IMR-90 (cell line): ENCODE data around the gene CRIM1. TPM values are rescaled to one million over a fixed set of nuclear protein-coding genes. Genes with fewer than 3 reads are reported as not detected.

Experiments used
- ATAC-seq: fragments of 200-7000 bp; cut with Tn5 transposase; 2 replicates; pipeline ENCODE4 v1.9.1; 2020; ENCODE audit warnings: low read depth, mild to moderate bottlenecking, moderate library complexity
- BruUV-seq: library from RNA; stranded (reverse); fragments of 400-500 nt; replicated peaks from 2 replicates; lab custom pipeline; 2021; lab: Mats Ljungman, UMichigan
- CTCF ChIA-PET: fragments of 300-600 bp; formaldehyde crosslinking; extraction: SDS; loops from one replicate; lab custom pipeline; 2021; ENCODE audit warnings: antibody characterized with exemption; lab: Yijun Ruan, JAX
- POLR2A ChIA-PET: fragments of 300-600 bp; sonication (Branson Sonifier 250); formaldehyde crosslinking; loops from one replicate; lab custom pipeline; 2022; ENCODE audit warnings: antibody characterized with exemption; ENCODE audit not compliant: unreplicated experiment; lab: Charles Lee
- DNase-seq: peaks from one replicate; pipeline ENCODE4 v3.0.0; 2013
- H2AFZ ChIP-seq: replicated peaks from 2 replicates; pipeline ENCODE3; 2013; ENCODE audit warnings: low read length, mild to moderate bottlenecking; ENCODE audit not compliant: poor library complexity
- H2AK5ac ChIP-seq: 2 replicates; pipeline ENCODE4 v1.6.1; 2013; ENCODE audit warnings: low read depth, low read length, inconsistent platforms
- H2AK9ac ChIP-seq: replicated peaks from 2 replicates; pipeline ENCODE3; 2013; ENCODE audit warnings: mild to moderate bottlenecking, low read depth, low read length, moderate library complexity; ENCODE audit not compliant: poor library complexity
- H2BK120ac ChIP-seq: 2 replicates; pipeline ENCODE4 v1.6.1; 2013; ENCODE audit warnings: low read depth, low read length, inconsistent platforms
- H2BK15ac ChIP-seq: 3 replicates; pipeline ENCODE4 v1.6.1; 2013; ENCODE audit warnings: low read depth, low read length, inconsistent platforms
- H2BK20ac ChIP-seq: 2 replicates; pipeline ENCODE4 v1.6.1; 2013; ENCODE audit warnings: low read depth, mild to moderate bottlenecking, inconsistent platforms, low read length, moderate library complexity
- H2BK5ac ChIP-seq: 2 replicates; pipeline ENCODE4 v1.6.1; 2013; ENCODE audit warnings: mild to moderate bottlenecking, low read depth, low read length, inconsistent platforms; ENCODE audit not compliant: poor library complexity, severe bottlenecking
- H3K14ac ChIP-seq: replicated peaks from 2 replicates; pipeline ENCODE4 v1.6.1; 2013; ENCODE audit warnings: low read depth, low read length, inconsistent platforms
- H3K18ac ChIP-seq: 2 replicates; pipeline ENCODE4 v1.6.1; 2013; ENCODE audit warnings: low read depth, low read length, control low read depth
- H3K23ac ChIP-seq: 2 replicates; pipeline ENCODE4 v1.6.1; 2013; ENCODE audit warnings: low read depth, low read length, inconsistent platforms
- H3K27ac ChIP-seq: 2 replicates; pipeline ENCODE4 v1.5.1; 2013; ENCODE audit warnings: mild to moderate bottlenecking, control low read depth, low read length; ENCODE audit not compliant: insufficient read depth
- H3K27me3 ChIP-seq: 2 replicates; pipeline ENCODE4 v1.6.1; 2013; ENCODE audit warnings: low read length; ENCODE audit not compliant: control insufficient read depth, insufficient read depth
- H3K36me3 ChIP-seq: 2 replicates; pipeline ENCODE4 v1.6.1; 2013; ENCODE audit warnings: low read length, mixed read lengths; ENCODE audit not compliant: control insufficient read depth, insufficient read depth
- H3K4ac ChIP-seq: 2 replicates; pipeline ENCODE4 v1.6.1; 2013; ENCODE audit warnings: low read depth, low read length, inconsistent platforms
- H3K4me1 ChIP-seq: 2 replicates; pipeline ENCODE4 v1.6.1; 2013; ENCODE audit warnings: low read length, mixed read lengths; ENCODE audit not compliant: control insufficient read depth, insufficient read depth
- H3K4me2 ChIP-seq: 2 replicates; pipeline ENCODE4 v1.6.1; 2013; ENCODE audit warnings: low read depth, mild to moderate bottlenecking, control low read depth, low read length, moderate library complexity
- H3K4me3 ChIP-seq: 2 replicates; pipeline ENCODE4 v1.5.1; 2013; ENCODE audit warnings: low read depth, mild to moderate bottlenecking, control low read depth, low read length, moderate library complexity; ENCODE audit not compliant: insufficient read depth
- H3K56ac ChIP-seq: 2 replicates; pipeline ENCODE4 v1.6.1; 2013; ENCODE audit warnings: low read length, inconsistent platforms; ENCODE audit not compliant: insufficient read depth; ENCODE audit errors: extremely low read depth
- H3K79me1 ChIP-seq, 2 experiments: 2 replicates each; pipeline ENCODE4 v1.6.1; 2013; ENCODE audit warnings: low read length in 2 of 2, inconsistent platforms in 1 of 2, low read depth in 1 of 2
- H3K9ac ChIP-seq: 2 replicates; pipeline ENCODE4 v1.6.1; 2013; ENCODE audit warnings: low read depth, low read length, control low read depth
- H3K9me1 ChIP-seq: 2 replicates; pipeline ENCODE4 v1.6.1; 2013; ENCODE audit warnings: low read length, inconsistent platforms; ENCODE audit not compliant: insufficient read depth
- H3K9me3 ChIP-seq: 2 replicates; pipeline ENCODE4 v1.6.1; 2013; ENCODE audit warnings: low read length; ENCODE audit not compliant: control insufficient read depth, insufficient read depth
- H4K20me1 ChIP-seq: 2 replicates; pipeline ENCODE4 v1.6.1; 2013; ENCODE audit warnings: low read length, inconsistent platforms; ENCODE audit not compliant: insufficient read depth
- H4K5ac ChIP-seq: 2 replicates; pipeline ENCODE4 v1.6.1; 2013; ENCODE audit warnings: mild to moderate bottlenecking, low read depth, low read length, control low read depth
- H4K8ac ChIP-seq, 2 experiments: 2 replicates each; pipeline ENCODE4 v1.6.1; 2013; ENCODE audit warnings: low read depth in 2 of 2, low read length in 2 of 2, control low read depth in 1 of 2, inconsistent platforms in 1 of 2
- H4K91ac ChIP-seq: 2 replicates; pipeline ENCODE4 v1.6.1; 2013; ENCODE audit warnings: low read depth, low read length, inconsistent platforms; ENCODE audit not compliant: insufficient read depth
- BHLHE40 ChIP-seq: fragments of 150-350 bp; IDR thresholded peaks from 2 replicates; pipeline ENCODE4 v1.6.1; 2016; ENCODE audit warnings: mild to moderate bottlenecking, low read depth, low read length
- CEBPB ChIP-seq: IDR thresholded peaks from 2 replicates; pipeline ENCODE4 v1.6.1; 2012; ENCODE audit warnings: low read depth, low read length, improper control_type of control experiment
- ELK1 ChIP-seq: fragments of 150-350 bp; IDR thresholded peaks from 2 replicates; pipeline ENCODE4 v1.6.1; 2016; ENCODE audit warnings: low read depth, mild to moderate bottlenecking, low read length, moderate library complexity, borderline replicate concordance
- MXI1 ChIP-seq: IDR thresholded peaks from 2 replicates; pipeline ENCODE4 v1.6.1; 2012; ENCODE audit warnings: low read depth, mild to moderate bottlenecking, low read length, moderate library complexity, borderline replicate concordance
- RCOR1 ChIP-seq: IDR thresholded peaks from 2 replicates; pipeline ENCODE4 v1.6.1; 2012; ENCODE audit warnings: mild to moderate bottlenecking, low read length, improper control_type of control experiment; ENCODE audit not compliant: insufficient replicate concordance
- SMC3 ChIP-seq: fragments of 150-350 bp; IDR thresholded peaks from 2 replicates; pipeline ENCODE4 v1.6.1; 2016; ENCODE audit warnings: low read depth, mild to moderate bottlenecking, antibody characterized with exemption, low read length, moderate library complexity
- WGBS, 2 experiments: methylation state at CpG; one replicate each; pipeline versions ENCODE4 v1.1.5 to v1.1.7; 2013; ENCODE audit warnings: missing lambda C conversion rate in 2 of 2; ENCODE audit not compliant: insufficient read length in 1 of 2; ENCODE audit errors: extremely low coverage in 2 of 2; 5-methylcytosine and 5-hydroxymethylcytosine counted together
- dilution Hi-C: fragments of 300-500 bp; cut with HindIII; formaldehyde crosslinking; loops from one replicate; pipeline ENCODE4 v1.14.3; 2018; ENCODE audit warnings: low sequenced_read_pairs; ENCODE audit not compliant: unreplicated experiment
- in situ Hi-C: fragments of 300-500 bp; cut with MboI; formaldehyde crosslinking; loops from 3 replicates; pipeline ENCODE4 v1.14.3; 2019; ENCODE audit warnings: low sequenced_read_pairs, inconsistent platforms, mixed read lengths
- intact Hi-C: fragments of 100-400 bp; cut with micrococcal nuclease; formaldehyde crosslinking; loops from 2 replicates; pipeline ENCODE4 v1.10.0; 2022
- polyA plus RNA-seq, 3 experiments: library from polyadenylated mRNA; depleted of rRNA; stranded (reverse); fragments of >200 nt; gene quantifications; 2 replicates each; pipeline ENCODE4 v1.2.3, GENCODE V29; 2012; ENCODE audit warnings: low replicate concordance in 1 of 3
- total RNA-seq: library from RNA; depleted of rRNA; stranded (reverse); fragments of >200 nt; gene quantifications from 2 replicates; pipeline ENCODE4 v1.2.3, GENCODE V29; 2012

CRIM1 gene
- total and polyA plus RNA-seq, 2 of the 4 experiments (the other 2 are of a cell fraction), result 285 to 490 TPM

DNA sequence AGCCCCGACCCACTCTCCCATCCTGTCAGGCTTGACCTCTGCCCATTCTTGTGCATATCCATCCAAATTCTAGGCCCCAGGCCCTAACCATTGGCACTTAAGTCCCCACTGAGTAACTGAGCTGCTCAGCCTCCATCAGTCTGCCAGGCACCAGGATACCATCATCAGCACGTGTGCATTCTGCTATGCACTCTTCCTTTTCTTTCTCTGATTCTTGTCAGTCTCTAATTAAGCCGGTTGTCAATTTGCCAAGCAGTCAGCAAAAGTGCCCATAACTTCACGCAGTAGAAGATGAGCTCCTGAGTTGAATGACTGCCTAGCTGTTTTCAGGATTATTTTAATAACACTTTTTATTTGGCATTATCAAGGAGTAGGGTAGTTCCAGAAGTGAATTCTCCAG, 135.2 kb downstream of the CRIM1 start:
- no peak for TF ChIP-seq ELK1
- TF ChIP-seq RCOR1, result no peak
- no peak for TF ChIP-seq BHLHE40
- TF ChIP-seq SMC3, result no peak
- TF ChIP-seq MXI1, result no peak
- no peak for TF ChIP-seq CEBPB
- Histone ChIP-seq H2BK5ac (peak overlapping the region; percentile 99), H3K4me1 (peaks cover 30% of the 10 kb centered on the region), H3K56ac (no peak overlapping the region), H3K18ac (peak overlapping the region; percentile 90; the same call in 1 of the 2 replicates), H3K4me2 (no peak overlapping the region), H3K4me3 (no peak overlapping the region), H4K8ac (peak overlapping the region; percentile 80 to 91; a peak in 3 of 4 replicates), H2BK120ac (peak overlapping the region; percentile 93), H2BK20ac (peak overlapping the region; percentile 97), H3K9ac (no peak overlapping the region), H3K9me1 (peaks cover 32% of the 10 kb centered on the region), H4K20me1 (no peaks in the 10 kb centered on the region), H3K36me3 (peaks cover 14% of the 10 kb centered on the region), H2AFZ (no peak overlapping the region), H2AK9ac (no peak overlapping the region), H4K91ac (peak overlapping the region; percentile 93), H3K4ac (peak overlapping the region; percentile 96), H3K9me3 (no peaks in the 10 kb centered on the region), H4K5ac (peak overlapping the region; percentile 87; the same call in 1 of the 2 replicates), H3K27ac (peak overlapping the region; percentile 62; the same call in 1 of the 2 replicates), H3K23ac (peak overlapping the region; percentile 74), H3K27me3 (no peaks in the 10 kb centered on the region), H3K14ac (peak overlapping the region; percentile 81), H2BK15ac (peak overlapping the region; percentile 88; the same call in 2 of the 3 replicates), H2AK5ac (peak overlapping the region; percentile 93; the same call in 1 of the 2 replicates), H3K79me1 (peaks cover 43 to 57% of the 10 kb centered on the region in 2 experiments)
- no TSS peak for BruUV-seq
- ATAC-seq (no peak), DNase-seq (no peak)
- CTCF ChIA-PET, result no interaction called here
- POLR2A ChIA-PET, result no interaction called here
- 79% methylated on average over 2 of the region's 4 CpGs; no CpG with 5 or more reads in 1 of the 2 experiments for WGBS, 2 experiments
- intact Hi-C loops (no loop called here), dilution Hi-C loops (no loop called here), in situ Hi-C loops (no loop called here)
